GM21528 (cell line): Measurements from ENCODE around the gene LMBR1.
"Not testable (repeated sequence)": the region's sequence is repeated elsewhere in the genome, so short reads cannot be mapped to it uniquely, and the experiment has no call there.

Experiments used
- ATAC-seq: cut with Tn5 transposase; IDR thresholded peaks from one replicate; pipeline ENCODE4 v1.9.1; 2021; ENCODE audit warnings: mild to moderate bottlenecking, moderate library complexity; ENCODE audit not compliant: unreplicated experiment, low FRiP score

The LMBR1 gene

GRCh38 chr7:156907656-156908055 lies 14.7 kb upstream of the LMBR1 start:
- ATAC-seq = no peak

DNA sequence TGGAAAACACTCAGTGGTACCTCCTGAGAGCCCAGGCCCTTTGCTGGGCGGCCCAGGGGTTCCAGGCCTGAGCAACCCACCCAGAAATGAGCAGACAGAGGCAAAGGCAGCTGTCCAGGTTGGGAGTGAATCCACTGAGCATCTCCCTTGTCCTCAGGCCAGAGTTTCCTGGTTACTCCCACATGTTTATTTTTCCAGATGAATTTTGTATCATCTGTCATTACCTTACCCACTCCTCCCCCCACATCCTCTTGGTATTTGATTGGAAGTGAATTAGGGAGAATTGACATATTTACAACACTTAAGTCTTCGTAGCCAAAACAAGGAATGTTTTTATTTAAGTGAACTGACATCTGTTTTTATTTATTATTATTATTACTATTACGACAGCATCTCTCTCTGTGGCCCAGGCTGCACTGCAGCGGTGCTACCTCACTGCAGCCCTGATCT lies 13.2 kb upstream of the LMBR1 start:
- no peak for ATAC-seq

GRCh38 chr7:156903232-156903909 lies 10.4 kb upstream of the LMBR1 start:
- ATAC-seq = no peak

DNA sequence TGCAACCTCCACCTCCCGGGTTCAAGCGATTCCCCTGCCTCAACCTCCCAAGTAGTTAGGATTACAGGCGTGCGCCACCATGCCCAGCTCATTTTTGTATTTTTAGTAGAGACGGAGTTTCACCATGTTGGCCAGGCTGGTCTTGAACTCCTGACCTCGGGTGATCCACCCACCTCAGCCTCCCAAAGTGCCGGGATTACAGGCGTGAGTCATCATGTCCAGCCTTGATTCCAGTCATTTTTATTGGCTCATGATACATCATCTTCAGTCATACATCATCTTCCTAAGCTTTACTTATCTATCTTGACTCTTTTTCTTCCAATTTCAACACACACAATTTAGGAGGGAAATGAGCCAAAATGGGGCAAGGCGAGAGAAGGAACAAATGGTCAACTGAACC lies 7.1 kb upstream of the LMBR1 start:
- ATAC-seq = not testable (repeated sequence)

DNA sequence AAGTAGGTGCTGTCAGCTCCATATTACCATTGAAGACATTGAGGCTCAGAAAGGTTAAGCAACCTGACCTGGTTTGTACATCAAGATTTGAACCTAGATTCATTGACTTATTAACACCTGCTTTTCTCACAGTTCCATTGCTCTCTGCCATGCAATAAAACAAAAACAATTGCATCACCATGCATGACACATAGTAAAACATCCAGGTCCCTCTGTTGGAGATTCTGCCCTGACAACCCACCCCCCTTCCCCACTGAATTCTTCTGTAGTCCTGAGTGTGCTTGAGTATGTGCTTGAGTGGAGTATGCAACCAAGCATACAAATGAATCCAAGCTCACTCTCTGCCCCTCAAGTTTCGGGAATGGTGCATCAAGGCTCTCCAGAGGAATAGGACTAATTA lies 6.0 kb upstream of the LMBR1 start:
- ATAC-seq = no peak

DNA sequence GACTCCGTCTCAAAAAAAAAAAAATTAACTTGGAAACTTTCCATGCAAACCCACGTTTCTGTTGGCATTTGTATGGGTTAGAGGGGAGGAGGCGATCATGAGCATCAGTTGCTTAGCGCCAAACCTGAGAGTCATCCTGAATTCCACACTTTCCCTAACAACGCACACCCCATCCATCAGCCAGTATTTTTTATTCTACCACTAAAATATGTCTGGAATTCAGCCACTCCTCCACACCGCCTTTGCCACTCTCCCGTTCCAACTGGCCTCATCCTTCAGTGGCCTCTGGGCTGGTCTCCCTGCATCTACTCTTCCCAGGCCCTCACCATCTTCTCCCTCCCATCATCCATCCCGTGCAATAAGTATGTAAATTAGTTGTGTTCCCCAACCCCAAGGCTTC lies 4.7 kb upstream of the LMBR1 start:
- ATAC-seq = no peak

- ATAC-seq = no peak
Observed at GRCh38 chr7:156896388-156897022, 3.5 kb upstream of the LMBR1 start.

- ATAC-seq = no peak
Observed at GRCh38 chr7:156895024-156895780, 2.2 kb upstream of the LMBR1 start.

DNA sequence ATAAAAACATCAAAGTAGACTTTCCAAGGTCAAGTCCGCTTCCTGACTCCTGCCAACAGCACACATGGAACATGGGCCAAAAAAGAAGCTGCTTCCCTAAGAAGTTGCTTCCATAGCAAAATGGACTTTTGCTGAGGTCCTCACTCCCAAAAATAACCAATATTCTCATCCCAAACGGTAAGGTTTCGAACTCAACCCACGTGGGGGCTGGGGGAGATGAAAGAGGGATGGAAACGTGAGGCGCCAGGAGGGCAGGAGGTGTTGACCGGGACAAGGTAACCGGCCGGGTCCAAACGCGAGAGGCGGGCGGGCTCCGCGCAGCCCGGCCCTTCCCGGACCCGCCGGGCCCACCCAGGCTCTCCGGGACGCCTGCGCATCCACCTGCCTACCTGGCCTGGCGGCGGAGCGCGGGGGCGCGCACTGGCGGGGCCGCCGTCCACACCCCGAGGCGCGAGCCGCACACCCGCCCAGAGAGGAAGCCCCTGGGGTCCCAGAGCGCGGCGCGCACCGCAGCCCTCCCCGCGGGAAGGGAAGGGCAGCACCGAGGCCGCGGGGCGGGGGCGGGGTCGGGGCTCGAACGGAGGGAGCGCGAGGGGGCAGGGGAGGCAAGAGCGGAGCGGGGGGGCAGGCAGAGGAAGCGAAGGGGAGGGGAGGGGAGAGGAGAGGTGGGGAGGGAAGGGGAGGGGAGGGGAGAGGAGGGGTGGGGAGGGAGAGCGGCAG lies 742 bp downstream of the LMBR1 start:
- ATAC-seq = peak; percentile 34

DNA sequence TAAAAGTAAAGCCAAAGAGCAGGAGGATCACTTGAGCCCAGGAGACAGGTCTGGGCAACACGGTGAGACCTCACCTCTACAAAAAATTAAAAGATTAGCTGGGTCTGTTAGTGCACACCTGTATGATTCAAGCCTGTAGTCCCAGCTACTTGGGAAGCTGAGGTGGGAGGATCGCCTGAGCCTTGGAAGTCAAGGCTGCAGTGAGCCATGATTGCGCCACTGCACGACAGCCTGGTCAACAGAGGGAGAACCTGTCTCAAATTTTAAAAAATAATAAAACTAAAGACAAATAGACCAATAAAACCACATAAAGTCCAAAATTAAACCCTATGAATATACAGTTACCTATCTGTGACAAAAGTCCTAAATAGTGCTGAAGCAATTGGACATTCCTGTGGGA lies 3.2 kb downstream of the LMBR1 start:
- no peak for ATAC-seq

- no peak for ATAC-seq
Observed at GRCh38 chr7:156889089-156889488, 3.9 kb downstream of the LMBR1 start.

- no peak for ATAC-seq
Observed at GRCh38 chr7:156886020-156886795, 6.8 kb downstream of the LMBR1 start.

GRCh38 chr7:156881679-156882078 lies 11.3 kb downstream of the LMBR1 start:
- ATAC-seq = no peak

- ATAC-seq = no peak
Observed at GRCh38 chr7:156875766-156876165, 17.2 kb downstream of the LMBR1 start.

DNA sequence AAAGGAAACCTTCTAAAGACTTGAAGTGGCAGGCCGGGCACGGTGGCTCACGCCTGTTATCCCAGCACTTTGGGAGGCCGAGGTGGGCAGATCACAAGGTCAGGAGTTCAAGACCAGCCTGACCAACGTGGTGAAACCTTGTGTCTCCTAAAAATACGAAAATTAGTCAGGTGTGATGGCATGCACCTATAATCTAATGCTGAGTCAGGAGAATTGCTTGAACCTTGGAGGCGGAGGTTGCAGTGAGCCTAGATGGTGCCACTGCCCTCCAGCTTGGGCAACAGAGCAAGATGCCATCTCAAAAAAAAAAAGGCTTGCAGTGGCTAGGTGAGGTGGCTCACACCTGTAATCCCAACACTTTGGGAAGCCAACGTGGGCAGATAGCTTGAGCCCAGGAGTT lies 24.6 kb downstream of the LMBR1 start:
- not testable (repeated sequence) for ATAC-seq

- ATAC-seq = no peak
Observed at GRCh38 chr7:156865493-156865892, 27.5 kb downstream of the LMBR1 start.

GRCh38 chr7:156862022-156862421 lies 31.0 kb downstream of the LMBR1 start:
- not testable (repeated sequence) for ATAC-seq

GRCh38 chr7:156861212-156861611 lies 31.8 kb downstream of the LMBR1 start:
- ATAC-seq = no peak

DNA sequence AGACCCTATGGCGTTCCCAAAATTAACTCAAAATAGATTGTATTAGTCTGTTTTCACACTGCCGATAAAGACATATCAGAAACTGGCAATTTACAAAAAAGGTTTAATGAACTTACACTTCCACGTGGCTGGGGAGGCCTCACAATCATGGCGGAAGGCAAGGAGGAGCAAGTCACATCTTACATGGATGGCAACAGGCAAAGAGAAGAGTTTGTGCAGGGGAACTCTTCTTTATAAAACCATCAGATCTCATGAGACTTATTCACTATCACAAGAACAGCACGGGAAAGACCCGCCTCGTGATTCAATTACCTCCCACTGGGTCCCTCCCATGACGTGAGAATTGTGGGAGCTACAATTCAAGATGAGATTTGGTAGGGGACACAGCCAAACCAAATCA lies 32.9 kb downstream of the LMBR1 start:
- not testable (repeated sequence) for ATAC-seq

DNA sequence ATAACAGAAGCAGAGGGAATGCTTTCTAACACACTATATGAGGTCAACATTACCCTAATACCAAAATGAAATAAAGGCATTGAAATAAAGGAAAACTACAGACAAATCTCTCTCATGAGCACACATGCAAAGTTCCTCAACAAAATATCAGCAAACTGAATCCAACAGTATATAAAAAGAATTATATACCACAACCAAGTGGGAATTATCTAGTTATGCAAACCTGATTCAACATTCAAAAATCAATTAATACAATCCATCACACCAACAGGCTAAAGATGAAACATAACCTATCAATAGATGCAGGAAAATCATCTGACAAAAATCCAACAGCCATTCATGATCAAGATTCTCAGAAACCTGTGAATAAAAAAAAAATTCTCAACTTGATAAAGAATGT lies 34.5 kb downstream of the LMBR1 start:
- ATAC-seq = no peak
